Astrocyte (in vitro differentiated cells and primary cell): ENCODE measurements around the gene NXPH1.

Source experiments
- EZH2 ChIP-seq: IDR thresholded peaks from 2 replicates; pipeline ENCODE4 v1.6.1; 2012; ENCODE audit warnings: mild to moderate bottlenecking, low read length, inconsistent platforms; ENCODE audit not compliant: insufficient read depth
- TF ChIP-seq, protein P1 (sequence below): IDR thresholded peaks from 2 replicates; pipeline ENCODE4 v1.5.1; 2011; ENCODE audit warnings: low read depth, mild to moderate bottlenecking, inconsistent platforms, low read length, moderate library complexity; ENCODE audit not compliant: insufficient read depth

DNA sequence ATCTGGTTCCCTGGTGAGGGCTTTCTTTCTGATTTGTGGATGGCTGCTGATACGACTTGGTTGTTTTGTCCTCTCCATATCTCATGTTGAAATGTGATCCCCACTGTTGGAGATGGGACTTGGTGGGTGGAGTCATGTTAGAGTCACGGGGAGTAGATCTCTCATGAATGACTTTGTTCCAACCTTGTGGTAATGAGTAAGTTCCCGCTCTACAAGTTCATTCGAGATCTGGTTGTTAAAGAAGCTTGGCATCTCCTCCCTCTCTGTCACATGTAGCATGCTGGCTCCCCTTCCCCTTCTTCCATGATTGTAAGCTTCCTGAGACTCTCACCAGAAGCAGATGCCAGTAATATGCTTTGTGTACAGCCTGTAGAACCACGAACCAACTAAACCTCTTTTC is 37.1 kb upstream of the NXPH1 start:
- TF ChIP-seq, protein P1, sequence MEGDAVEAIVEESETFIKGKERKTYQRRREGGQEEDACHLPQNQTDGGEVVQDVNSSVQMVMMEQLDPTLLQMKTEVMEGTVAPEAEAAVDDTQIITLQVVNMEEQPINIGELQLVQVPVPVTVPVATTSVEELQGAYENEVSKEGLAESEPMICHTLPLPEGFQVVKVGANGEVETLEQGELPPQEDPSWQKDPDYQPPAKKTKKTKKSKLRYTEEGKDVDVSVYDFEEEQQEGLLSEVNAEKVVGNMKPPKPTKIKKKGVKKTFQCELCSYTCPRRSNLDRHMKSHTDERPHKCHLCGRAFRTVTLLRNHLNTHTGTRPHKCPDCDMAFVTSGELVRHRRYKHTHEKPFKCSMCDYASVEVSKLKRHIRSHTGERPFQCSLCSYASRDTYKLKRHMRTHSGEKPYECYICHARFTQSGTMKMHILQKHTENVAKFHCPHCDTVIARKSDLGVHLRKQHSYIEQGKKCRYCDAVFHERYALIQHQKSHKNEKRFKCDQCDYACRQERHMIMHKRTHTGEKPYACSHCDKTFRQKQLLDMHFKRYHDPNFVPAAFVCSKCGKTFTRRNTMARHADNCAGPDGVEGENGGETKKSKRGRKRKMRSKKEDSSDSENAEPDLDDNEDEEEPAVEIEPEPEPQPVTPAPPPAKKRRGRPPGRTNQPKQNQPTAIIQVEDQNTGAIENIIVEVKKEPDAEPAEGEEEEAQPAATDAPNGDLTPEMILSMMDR, result no peak
- TF ChIP-seq EZH2, result no peak
